ENCODE results near the gene GSTM2. TPM values are rescaled to one million over a fixed set of nuclear protein-coding genes. Genes with fewer than 3 reads are reported as not detected.
"Not testable (repeated sequence)": the region's sequence is repeated elsewhere in the genome, so short reads cannot be mapped to it uniquely, and the experiment has no call there.

GSTM2 gene
- total RNA-seq, 1 donor from 2014 or later, result 46.7 TPM

GRCh38 chr1:109643385-109644230 is 24.2 kb upstream of the GSTM2 start:
- DNase-seq (ENCODE audit: low spot score), result peak; percentile 73

- no peak for DNase-seq (ENCODE audit: low spot score)
Observed at GRCh38 chr1:109644670-109645069, 23.2 kb upstream of the GSTM2 start.

GRCh38 chr1:109649491-109649914 is 18.4 kb upstream of the GSTM2 start:
- DNase-seq (ENCODE audit: low spot score), result peak; percentile 59

GRCh38 chr1:109650609-109651008 is 17.2 kb upstream of the GSTM2 start:
- no peak for DNase-seq (ENCODE audit: low spot score)

DNA sequence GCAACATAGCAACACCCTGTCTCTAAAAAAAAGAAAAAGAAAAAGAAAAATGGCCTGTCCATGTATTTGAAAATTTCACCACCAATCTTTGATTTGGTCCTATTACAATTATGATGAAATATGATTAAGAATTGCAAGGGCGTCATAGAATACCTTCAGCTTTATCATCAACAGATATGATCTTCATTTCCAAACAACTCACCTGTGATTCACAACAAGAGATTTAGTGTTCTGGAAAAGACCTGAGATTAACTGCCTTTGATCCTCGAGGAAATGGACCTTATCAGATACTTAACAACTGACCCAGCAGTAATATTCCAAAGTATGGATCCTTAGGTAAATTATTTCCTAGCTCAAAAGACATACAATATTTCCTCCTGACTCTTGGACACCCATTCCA is 15.5 kb upstream of the GSTM2 start:
- DNase-seq (ENCODE audit: low spot score), result no peak

DNA sequence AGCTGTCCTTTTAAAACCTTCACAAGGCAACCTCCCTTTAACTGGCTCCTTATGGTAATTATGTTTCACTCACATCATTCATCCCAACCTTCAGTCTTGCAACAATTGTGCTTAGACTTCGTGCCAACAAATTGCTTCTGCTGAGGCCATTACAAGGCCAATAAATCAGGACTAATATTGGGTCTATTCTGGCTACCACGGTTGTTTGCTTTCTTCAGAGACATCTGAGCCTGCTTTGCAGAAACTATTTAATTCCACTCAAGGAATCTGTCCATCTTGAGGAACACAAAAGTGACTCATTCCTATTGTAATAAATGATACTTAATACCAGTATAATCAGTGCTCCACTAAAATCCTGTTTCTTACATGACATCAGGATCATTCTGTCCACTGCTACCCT is 14.6 kb upstream of the GSTM2 start:
- DNase-seq (ENCODE audit: low spot score), result no peak

DNA sequence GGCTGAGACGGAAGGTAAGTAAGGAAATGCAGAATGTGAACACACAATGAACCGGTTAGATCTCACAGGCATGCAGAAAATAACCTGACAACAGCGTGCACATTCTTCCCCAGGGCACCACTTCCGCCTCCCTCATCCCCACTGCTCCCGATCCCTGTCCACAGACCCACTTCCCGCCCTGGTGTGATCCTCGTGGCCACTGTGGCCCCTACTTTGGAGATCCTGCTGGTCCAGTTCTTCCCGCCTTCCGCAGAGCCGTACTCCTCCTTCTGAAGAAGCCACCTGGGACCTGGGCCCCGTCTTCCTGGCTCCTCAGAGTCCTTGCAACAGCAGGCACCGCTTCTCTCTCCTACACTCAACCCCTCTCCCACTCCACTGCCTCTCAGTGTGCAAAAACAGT is 13.3 kb upstream of the GSTM2 start:
- DNase-seq (ENCODE audit: low spot score), result no peak

- DNase-seq (ENCODE audit: low spot score), result peak; percentile 88
Observed at GRCh38 chr1:109655615-109656519, 12.0 kb upstream of the GSTM2 start, which contains the start of gene GSTM4. Gene GSTM4 (plus strand): TSS chr1:109656099. CDS start chr1:109656390, 291 bp downstream.

GRCh38 chr1:109657395-109657794 is 10.5 kb upstream of the GSTM2 start:
- no peak for DNase-seq (ENCODE audit: low spot score)

DNA sequence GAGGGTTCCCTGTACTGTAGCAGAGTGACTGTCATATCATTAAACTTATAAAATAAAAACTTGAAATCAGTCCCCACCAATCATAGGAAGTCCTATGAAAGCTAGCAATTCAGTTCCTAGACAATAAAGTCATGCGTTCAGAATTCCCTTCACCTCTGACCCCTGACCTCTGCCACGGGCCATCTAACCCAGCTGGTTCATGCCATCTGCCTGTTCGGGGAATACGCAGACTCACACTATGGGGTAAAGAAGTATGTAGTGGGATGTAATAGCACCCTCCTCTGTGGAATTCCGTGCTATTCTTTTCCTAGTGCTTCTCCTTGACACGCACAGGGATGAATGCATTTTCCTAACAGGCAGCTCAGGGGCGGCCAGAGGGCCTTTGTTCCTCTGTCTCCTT is 9.9 kb upstream of the GSTM2 start:
- DNase-seq (ENCODE audit: low spot score), result no peak

DNA sequence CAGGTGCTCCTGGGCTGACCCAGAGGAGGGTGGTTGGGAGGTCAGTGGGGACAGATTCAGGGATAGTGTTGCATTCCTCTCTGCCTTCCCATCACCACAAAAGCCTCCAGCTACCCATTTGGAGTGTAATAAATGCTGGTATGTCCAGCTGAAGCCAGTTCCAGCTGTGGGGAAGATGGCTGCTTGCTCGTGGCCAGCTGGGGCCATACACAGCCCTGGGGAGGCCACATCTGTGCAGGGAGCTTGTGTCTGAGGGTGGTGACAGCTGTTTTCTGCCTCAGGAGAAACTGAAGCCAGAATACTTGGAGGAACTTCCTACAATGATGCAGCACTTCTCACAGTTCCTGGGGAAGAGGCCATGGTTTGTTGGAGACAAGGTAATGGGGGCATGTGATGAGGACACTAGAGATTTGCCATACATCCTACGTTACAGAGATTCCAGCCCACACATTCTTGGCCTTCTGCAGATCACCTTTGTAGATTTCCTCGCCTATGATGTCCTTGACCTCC is 9.3 kb upstream of the GSTM2 start:
- no peak for DNase-seq (ENCODE audit: low spot score)

DNA sequence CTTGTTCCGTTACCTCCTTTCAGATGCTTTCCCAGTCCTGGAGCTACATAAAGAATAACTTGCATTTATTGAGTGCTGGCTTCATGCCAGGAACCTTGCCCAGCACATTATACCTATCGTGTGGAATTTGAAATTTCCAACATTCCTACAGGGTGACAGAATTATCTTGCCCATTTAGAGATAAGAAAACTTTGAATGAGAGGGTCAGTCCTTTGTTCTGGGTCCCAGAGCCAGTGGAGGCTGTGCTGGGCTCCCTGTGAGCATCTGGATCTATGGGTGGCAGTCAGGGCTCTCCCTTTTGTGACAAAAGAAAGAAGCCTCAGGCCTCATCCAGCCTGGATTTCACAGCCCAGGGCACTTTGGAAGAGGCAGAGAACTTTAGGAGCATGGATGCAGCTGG is 8.7 kb upstream of the GSTM2 start:
- no peak for DNase-seq (ENCODE audit: low spot score)

- no peak for DNase-seq (ENCODE audit: low spot score)
Observed at GRCh38 chr1:109659997-109660690, 7.7 kb upstream of the GSTM2 start.

DNA sequence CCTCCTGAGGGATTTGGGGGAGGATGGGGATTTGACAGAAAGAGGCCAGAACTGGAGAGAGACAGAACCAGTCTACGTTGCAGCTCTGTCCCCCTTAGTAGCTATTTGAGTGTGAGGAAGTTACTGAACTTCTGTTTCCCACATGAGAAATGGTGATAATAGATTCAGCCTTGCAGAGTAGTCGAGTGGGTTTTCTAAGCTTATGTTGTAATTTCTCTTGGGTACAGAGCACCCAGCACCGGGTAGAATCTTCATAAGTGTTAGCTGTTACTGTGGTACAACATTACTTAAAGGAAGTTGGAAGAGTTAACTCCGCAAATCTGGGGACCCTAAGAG is 7.2 kb upstream of the GSTM2 start:
- DNase-seq (ENCODE audit: low spot score), result not testable (repeated sequence)

- no peak for DNase-seq (ENCODE audit: low spot score)
Observed at GRCh38 chr1:109661391-109661790, 6.5 kb upstream of the GSTM2 start.

- no peak for DNase-seq (ENCODE audit: low spot score)
Observed at GRCh38 chr1:109664671-109665070, 3.2 kb upstream of the GSTM2 start.

DNA sequence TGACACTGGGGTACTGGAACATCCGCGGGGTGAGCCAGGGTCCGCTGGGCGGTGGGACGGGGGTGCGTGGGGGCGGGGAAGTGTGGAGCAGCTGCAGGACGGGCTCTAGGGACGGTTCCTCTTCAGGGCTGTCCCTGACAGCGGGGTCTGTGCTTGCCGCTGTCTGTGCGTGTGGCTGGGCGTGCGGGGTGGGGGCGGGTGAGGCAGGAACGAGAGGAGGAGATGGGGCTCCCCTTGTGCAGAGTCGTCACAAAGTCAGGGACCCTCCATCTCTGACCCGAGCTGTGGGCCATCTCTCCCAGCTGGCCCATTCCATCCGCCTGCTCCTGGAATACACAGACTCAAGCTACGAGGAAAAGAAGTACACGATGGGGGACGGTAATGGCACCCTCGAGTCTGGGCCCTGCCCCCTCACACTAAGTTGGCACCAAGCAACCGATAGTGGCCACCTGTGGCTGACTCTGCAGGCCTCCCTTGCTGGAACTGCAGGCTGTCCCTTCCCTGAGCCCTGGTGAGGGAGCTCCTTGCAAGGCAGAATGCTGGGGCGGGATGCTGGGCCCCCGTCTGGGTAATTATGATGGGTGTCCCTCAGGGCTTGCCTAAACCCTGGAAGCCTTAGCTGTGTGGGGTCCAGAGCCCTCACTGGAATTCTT is 392 bp downstream of the GSTM2 start:
- no peak for DNase-seq (ENCODE audit: low spot score)

GRCh38 chr1:109669246-109669948 is 1.5 kb downstream of the GSTM2 start:
- peak; percentile 0 for DNase-seq (ENCODE audit: low spot score)

GRCh38 chr1:109669949-109670302 is 2.1 kb downstream of the GSTM2 start:
- DNase-seq (ENCODE audit: low spot score), result not testable (repeated sequence)

DNA sequence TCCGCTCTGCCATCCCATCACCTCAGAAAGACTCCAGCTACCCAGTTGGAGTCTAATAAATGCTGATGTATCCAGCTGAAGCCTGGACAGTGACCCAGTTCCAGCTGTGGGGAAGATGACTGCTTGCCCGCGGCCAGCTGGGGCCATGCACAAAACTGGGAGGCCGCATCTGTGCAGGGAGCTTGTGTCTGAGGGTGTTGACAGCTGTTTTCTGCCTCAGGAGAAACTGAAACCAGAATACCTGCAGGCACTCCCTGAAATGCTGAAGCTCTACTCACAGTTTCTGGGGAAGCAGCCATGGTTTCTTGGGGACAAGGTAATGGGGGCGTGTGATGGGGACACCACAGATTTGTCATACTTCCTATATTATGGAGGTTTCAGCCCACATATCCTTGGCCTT is 3.2 kb downstream of the GSTM2 start:
- no peak for DNase-seq (ENCODE audit: low spot score)

DNA sequence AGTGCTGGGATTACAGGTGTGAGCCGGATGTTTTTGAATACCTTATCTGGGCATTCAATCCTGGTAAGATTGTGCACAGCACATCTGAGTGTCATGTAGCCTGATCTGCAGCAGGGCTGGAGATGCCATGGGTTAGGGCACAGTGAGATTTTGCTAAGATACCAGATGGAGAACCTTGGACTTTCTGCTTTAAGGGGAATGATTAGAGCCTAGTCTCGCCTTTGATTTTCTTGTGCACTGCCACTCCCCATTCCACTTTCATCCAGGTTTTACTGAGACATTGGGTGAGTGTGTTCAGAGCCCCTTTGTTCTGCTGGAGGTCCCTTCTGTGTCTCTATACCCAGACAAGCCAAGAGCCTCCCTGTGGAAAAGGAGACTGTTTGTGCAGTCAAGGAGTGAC is 6.0 kb downstream of the GSTM2 start:
- not testable (repeated sequence) for DNase-seq (ENCODE audit: low spot score)

All from umbilical cord (tissue), 2 donors.